Vagina (tissue), 2 donors: Measurements from ENCODE around the gene C10orf71. TPM values are rescaled to one million over a fixed set of nuclear protein-coding genes. Genes with fewer than 3 reads are reported as not detected.

Source experiments
- DNase-seq, 2 donors: peaks; one replicate each; pipeline ENCODE4 v3.0.0-alpha.2; 2017; ENCODE audit errors: extremely low spot score in 2 of 2
- H3K27ac ChIP-seq: fragments of 200-600 bp; sonication (generic); one replicate; pipeline ENCODE4 v1.5.1; 2019
- H3K27me3 ChIP-seq: fragments of 200-600 bp; sonication (generic); one replicate; pipeline ENCODE4 v1.5.1; 2019
- H3K36me3 ChIP-seq, 2 donors: fragments of 200-600 bp; sonication (generic); one replicate each; pipeline ENCODE4 v1.5.1; 2017 to 2019
- H3K4me1 ChIP-seq: fragments of 200-600 bp; sonication (generic); one replicate; pipeline ENCODE4 v1.5.1; 2019
- H3K4me3 ChIP-seq, 2 donors: fragments of 200-600 bp; sonication (generic); 1 replicate in 1 of 2; 2 replicates in 1 of 2; pipeline ENCODE4 v1.5.1; 2016 to 2019
- H3K9me3 ChIP-seq: fragments of 200-600 bp; sonication (generic); one replicate; pipeline ENCODE4 v1.5.1; 2019
- POLR2A ChIP-seq, 2 donors: fragments of 450-650 bp; IDR thresholded peaks; one replicate each; pipeline ENCODE4 v1.6.1; 2017; ENCODE audit warnings: antibody characterized with exemption in 2 of 2, mild to moderate bottlenecking in 2 of 2, moderate library complexity in 2 of 2
- POLR2AphosphoS5 ChIP-seq, 2 donors: sonication (generic); formaldehyde crosslinking; IDR thresholded peaks; one replicate each; pipeline ENCODE4 v1.9.0; 2017; ENCODE audit warnings: antibody characterized with exemption in 2 of 2, mild to moderate bottlenecking in 2 of 2, low read depth in 1 of 2; ENCODE audit not compliant: insufficient read depth in 1 of 2
- intact Hi-C: fragments of 100-400 bp; cut with DNase I; formaldehyde crosslinking; loops from one replicate; pipeline ENCODE4 v1.15.1; 2023
- total RNA-seq: library from RNA; depleted of rRNA; stranded (reverse); fragments of >200 nt; gene quantifications from one replicate; pipeline ENCODE4 v1.2.3, GENCODE V29; 2016
- TF ChIP-seq, protein P1 (sequence below), 3 experiments: fragments of 450-650 bp in 2 of 3; fragments of 200-600 bp in 1 of 3; sonication (generic) in 1 of 3; IDR thresholded peaks; one replicate each; pipeline ENCODE4 v1.5.1; 2017 to 2019; ENCODE audit warnings: antibody characterized with exemption in 3 of 3, mild to moderate bottlenecking in 2 of 3, moderate library complexity in 2 of 3

Gene C10orf71
- total RNA-seq, 1 donor from 2014 or later, result not detected

GRCh38 chr10:49308881-49309280 lies 9.9 kb downstream of the C10orf71 start:
- Histone ChIP-seq H3K27me3 (no peaks in the 10 kb centered on the region), H3K36me3 (no peaks in the 10 kb centered on the region), H3K9me3 (no peaks in the 10 kb centered on the region), H3K4me1 (no peaks in the 10 kb centered on the region), H3K4me3 (no peak overlapping the region), H3K27ac (no peak overlapping the region)
- TF ChIP-seq POLR2A (IDR thresholded peaks at IDR 0.05), result no peak
- TF ChIP-seq POLR2AphosphoS5 (IDR thresholded peaks at IDR 0.05; ENCODE audit: insufficient read depth in 1 of 2, low read depth in 1 of 2), result no peak
- TF ChIP-seq, protein P1, sequence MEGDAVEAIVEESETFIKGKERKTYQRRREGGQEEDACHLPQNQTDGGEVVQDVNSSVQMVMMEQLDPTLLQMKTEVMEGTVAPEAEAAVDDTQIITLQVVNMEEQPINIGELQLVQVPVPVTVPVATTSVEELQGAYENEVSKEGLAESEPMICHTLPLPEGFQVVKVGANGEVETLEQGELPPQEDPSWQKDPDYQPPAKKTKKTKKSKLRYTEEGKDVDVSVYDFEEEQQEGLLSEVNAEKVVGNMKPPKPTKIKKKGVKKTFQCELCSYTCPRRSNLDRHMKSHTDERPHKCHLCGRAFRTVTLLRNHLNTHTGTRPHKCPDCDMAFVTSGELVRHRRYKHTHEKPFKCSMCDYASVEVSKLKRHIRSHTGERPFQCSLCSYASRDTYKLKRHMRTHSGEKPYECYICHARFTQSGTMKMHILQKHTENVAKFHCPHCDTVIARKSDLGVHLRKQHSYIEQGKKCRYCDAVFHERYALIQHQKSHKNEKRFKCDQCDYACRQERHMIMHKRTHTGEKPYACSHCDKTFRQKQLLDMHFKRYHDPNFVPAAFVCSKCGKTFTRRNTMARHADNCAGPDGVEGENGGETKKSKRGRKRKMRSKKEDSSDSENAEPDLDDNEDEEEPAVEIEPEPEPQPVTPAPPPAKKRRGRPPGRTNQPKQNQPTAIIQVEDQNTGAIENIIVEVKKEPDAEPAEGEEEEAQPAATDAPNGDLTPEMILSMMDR (IDR thresholded peaks at IDR 0.05), result no peak
- intact Hi-C loops, result no loop called here
- no peak for DNase-seq

- no peak overlapping the region for H3K4me3 ChIP-seq
- intact Hi-C loops, result no loop called here
- H3K4me1 ChIP-seq, result no peaks in the 10 kb centered on the region
- H3K9me3 ChIP-seq, result no peaks in the 10 kb centered on the region
- H3K27ac ChIP-seq, result no peak overlapping the region
- TF ChIP-seq, protein P1 (IDR thresholded peaks at IDR 0.05), result no peak
- TF ChIP-seq POLR2A (IDR thresholded peaks at IDR 0.05), result no peak
- no peak for TF ChIP-seq POLR2AphosphoS5 (IDR thresholded peaks at IDR 0.05; ENCODE audit: insufficient read depth in 1 of 2, low read depth in 1 of 2)
- no peaks in the 10 kb centered on the region for H3K36me3 ChIP-seq
- no peak for DNase-seq
- no peaks in the 10 kb centered on the region for H3K27me3 ChIP-seq
Observed at GRCh38 chr10:49309691-49310411, 10.9 kb downstream of the C10orf71 start.

DNA sequence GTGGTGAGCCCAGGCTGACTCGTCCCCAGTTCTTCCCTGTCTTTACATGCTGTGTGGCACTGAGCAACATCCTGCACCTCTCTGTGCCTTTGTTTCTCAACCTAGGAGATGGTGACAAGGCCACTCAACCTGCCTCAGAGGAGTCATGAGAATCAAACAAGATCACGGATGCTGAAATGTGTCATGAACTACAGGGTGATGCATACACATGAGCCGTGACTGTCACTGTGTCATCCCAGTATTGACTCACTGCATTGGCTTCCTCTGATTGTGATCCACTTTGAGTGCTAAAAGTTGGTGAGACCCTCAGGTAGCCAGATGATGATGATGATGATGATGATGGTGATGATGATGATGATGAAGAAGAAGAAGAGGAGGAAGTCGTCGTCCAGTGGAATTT lies 11.5 kb downstream of the C10orf71 start:
- Histone ChIP-seq H3K36me3 (no peaks in the 10 kb centered on the region), H3K9me3 (no peaks in the 10 kb centered on the region), H3K4me3 (no peak overlapping the region), H3K4me1 (no peaks in the 10 kb centered on the region), H3K27ac (no peak overlapping the region), H3K27me3 (no peaks in the 10 kb centered on the region)
- intact Hi-C loops, result no loop called here
- TF ChIP-seq, protein P1 (IDR thresholded peaks at IDR 0.05), result no peak
- TF ChIP-seq POLR2A (IDR thresholded peaks at IDR 0.05) (no peak), POLR2AphosphoS5 (IDR thresholded peaks at IDR 0.05; ENCODE audit: insufficient read depth in 1 of 2, low read depth in 1 of 2) (no peak)
- no peak for DNase-seq

- intact Hi-C loops, result no loop called here
Observed at GRCh38 chr10:49310901-49311554, 12.1 kb downstream of the C10orf71 start.

More at GRCh38 chr10:49310901-49311554, 12.1 kb downstream of the C10orf71 start:
- Histone ChIP-seq H3K9me3 (no peaks in the 10 kb centered on the region), H3K27me3 (no peaks in the 10 kb centered on the region), H3K4me3 (no peak overlapping the region), H3K36me3 (no peaks in the 10 kb centered on the region), H3K4me1 (no peaks in the 10 kb centered on the region), H3K27ac (no peak overlapping the region)
- TF ChIP-seq, protein P1 (IDR thresholded peaks at IDR 0.05), result no peak
- TF ChIP-seq POLR2AphosphoS5 (IDR thresholded peaks at IDR 0.05; ENCODE audit: insufficient read depth in 1 of 2, low read depth in 1 of 2), result no peak
- TF ChIP-seq POLR2A (IDR thresholded peaks at IDR 0.05), result no peak
- no peak for DNase-seq
